ENCODE data around the gene ETAA1.
A peak's percentile ranks its signal among the peaks of the same experiment; 100 is the strongest.

ETAA1 gene

GRCh38 chr2:67397143-67397986, at the start of gene ETAA1:
Gene ETAA1, plus strand, starts transcription at chr2:67397333. Its CDS starts 116 bp downstream, at chr2:67397449.
- DNase-seq (ENCODE audit: extremely low read depth, low read depth), result peak; percentile 66
- TF ChIP-seq CTCF (IDR thresholded peaks at IDR 0.05; ENCODE audit: low read depth, low read length, missing control alignments), result no peak

GRCh38 chr2:67366832-67367412, 30.2 kb upstream of the ETAA1 start:
- DNase-seq (ENCODE audit: extremely low read depth, low read depth), result no peak
- no peak for TF ChIP-seq CTCF (IDR thresholded peaks at IDR 0.05; ENCODE audit: low read depth, low read length, missing control alignments)

More at GRCh38 chr2:67397143-67397986, at the start of gene ETAA1:
- peak within 1 kb of the TSS; percentile 89 for H3K4me3 ChIP-seq (replicated peaks; ENCODE audit: low read depth, low read length)

GRCh38 chr2:67374481-67374880, 22.7 kb upstream of the ETAA1 start:
- TF ChIP-seq CTCF (IDR thresholded peaks at IDR 0.05; ENCODE audit: low read depth, low read length, missing control alignments), result no peak
- DNase-seq (ENCODE audit: extremely low read depth, low read depth), result no peak
- no peak overlapping the region for H3K4me3 ChIP-seq (replicated peaks; ENCODE audit: low read depth, low read length)

More at GRCh38 chr2:67366832-67367412, 30.2 kb upstream of the ETAA1 start:
- H3K4me3 ChIP-seq (replicated peaks; ENCODE audit: low read depth, low read length), result no peak overlapping the region

GRCh38 chr2:67374949-67375348, 22.2 kb upstream of the ETAA1 start:
- no peak for TF ChIP-seq CTCF (IDR thresholded peaks at IDR 0.05; ENCODE audit: low read depth, low read length, missing control alignments)
- DNase-seq (ENCODE audit: extremely low read depth, low read depth), result no peak
- H3K4me3 ChIP-seq (replicated peaks; ENCODE audit: low read depth, low read length), result no peak overlapping the region

- no peak for TF ChIP-seq CTCF (IDR thresholded peaks at IDR 0.05; ENCODE audit: low read depth, low read length, missing control alignments)
- DNase-seq (ENCODE audit: extremely low read depth, low read depth), result no peak
- no peak overlapping the region for H3K4me3 ChIP-seq (replicated peaks; ENCODE audit: low read depth, low read length)
Observed at GRCh38 chr2:67378555-67378954, 18.6 kb upstream of the ETAA1 start.

- DNase-seq (ENCODE audit: extremely low read depth, low read depth), result no peak
- no peak overlapping the region for H3K4me3 ChIP-seq (replicated peaks; ENCODE audit: low read depth, low read length)
- TF ChIP-seq CTCF (IDR thresholded peaks at IDR 0.05; ENCODE audit: low read depth, low read length, missing control alignments), result no peak
Observed at GRCh38 chr2:67379048-67379447, 18.1 kb upstream of the ETAA1 start.
